NCI-H510A (cell line): ENCODE results near the gene MPP1.

ENCODE experiments used
- DNase-seq: peaks from one replicate; lab custom pipeline; 2025; lab: John Stamatoyannopoulos, UW

Gene MPP1

GRCh38 chrX:154812341-154813101 is 7.2 kb upstream of the MPP1 start:
- no peak for DNase-seq

GRCh38 chrX:154809939-154810665 is 4.8 kb upstream of the MPP1 start:
- DNase-seq: no peak

GRCh38 chrX:154806837-154807501 is 1.7 kb upstream of the MPP1 start:
- no peak for DNase-seq

GRCh38 chrX:154805696-154806091 is 409 bp upstream of the MPP1 start:
- DNase-seq: no peak

- DNase-seq: no peak
Measured at GRCh38 chrX:154804261-154804956, 876 bp downstream of the MPP1 start.

DNA sequence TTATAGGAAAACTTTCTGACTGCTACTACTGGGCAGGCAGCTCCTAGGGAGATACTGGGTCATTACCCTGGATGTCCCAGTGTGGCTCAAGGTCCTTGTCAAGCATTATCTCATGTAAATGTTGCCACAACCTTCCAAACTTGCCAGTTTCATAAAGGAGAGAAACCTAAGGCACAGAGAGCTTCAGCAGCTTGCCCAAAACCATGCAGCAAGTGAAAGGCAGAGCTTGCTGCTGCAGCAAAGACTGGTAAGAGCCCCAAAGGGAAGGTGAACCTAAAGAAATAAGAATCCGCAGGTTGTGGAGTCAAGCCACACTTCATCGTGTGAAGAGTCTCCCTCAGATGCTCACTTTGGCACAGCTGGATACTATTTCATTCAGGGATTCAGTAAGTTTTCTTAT is 2.3 kb downstream of the MPP1 start:
- no peak for DNase-seq

DNA sequence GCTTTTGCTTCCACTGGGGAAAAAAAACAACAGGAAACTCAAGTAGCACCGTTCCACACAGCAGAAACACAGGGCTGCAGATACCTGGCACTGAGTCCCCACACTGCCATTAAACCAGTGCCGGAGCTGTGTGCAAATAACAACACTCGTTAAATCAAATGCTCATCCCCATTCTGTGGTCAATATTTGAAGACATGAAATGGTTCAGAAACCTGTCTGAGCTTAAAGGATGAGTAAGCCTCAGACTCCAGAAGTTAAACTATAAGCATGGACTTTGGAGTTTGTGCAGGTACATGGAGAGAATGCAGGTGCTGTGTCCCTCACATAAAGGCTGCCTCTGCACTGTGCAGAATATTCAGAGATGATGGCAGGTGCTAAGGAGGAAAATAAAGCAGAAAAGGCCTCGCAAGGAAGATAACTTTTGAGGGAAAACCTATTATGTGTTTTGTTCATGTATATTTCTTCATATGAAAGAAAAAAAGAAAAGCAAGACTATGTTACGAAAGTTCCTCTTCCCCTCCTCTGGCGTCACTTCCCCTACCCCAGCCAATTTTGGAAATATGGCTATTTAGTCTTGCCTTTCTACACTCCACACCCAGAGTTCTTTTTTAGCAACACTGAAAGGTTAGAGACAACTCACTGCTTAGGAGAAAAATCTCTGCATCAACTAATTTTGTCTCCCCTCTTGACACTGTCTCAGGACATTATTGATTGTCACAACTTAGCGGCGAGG is 4.6 kb downstream of the MPP1 start:
- no peak for DNase-seq

GRCh38 chrX:154799556-154800348 is 5.5 kb downstream of the MPP1 start:
- DNase-seq: peak; percentile 77

DNA sequence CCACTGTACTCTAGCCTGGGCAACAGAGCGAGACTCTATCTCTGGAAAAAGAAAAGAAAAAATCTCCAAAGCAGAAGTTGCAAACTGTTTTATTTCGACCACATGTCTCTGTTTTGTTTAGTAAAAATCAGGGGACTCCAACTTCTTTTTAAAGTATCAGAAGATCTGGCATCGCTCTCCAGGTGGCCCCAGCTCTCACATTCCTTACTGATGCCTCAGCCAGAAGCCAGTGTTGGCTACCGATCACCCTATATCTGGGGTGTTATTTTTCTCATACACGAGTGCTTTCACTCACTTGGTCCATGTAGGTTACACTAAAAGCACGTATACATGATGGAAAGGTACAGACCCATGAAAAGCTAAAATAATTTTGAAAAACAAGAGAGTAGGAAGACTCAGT is 8.3 kb downstream of the MPP1 start:
- DNase-seq: no peak

GRCh38 chrX:154795016-154795415 is 10.3 kb downstream of the MPP1 start:
- no peak for DNase-seq

DNA sequence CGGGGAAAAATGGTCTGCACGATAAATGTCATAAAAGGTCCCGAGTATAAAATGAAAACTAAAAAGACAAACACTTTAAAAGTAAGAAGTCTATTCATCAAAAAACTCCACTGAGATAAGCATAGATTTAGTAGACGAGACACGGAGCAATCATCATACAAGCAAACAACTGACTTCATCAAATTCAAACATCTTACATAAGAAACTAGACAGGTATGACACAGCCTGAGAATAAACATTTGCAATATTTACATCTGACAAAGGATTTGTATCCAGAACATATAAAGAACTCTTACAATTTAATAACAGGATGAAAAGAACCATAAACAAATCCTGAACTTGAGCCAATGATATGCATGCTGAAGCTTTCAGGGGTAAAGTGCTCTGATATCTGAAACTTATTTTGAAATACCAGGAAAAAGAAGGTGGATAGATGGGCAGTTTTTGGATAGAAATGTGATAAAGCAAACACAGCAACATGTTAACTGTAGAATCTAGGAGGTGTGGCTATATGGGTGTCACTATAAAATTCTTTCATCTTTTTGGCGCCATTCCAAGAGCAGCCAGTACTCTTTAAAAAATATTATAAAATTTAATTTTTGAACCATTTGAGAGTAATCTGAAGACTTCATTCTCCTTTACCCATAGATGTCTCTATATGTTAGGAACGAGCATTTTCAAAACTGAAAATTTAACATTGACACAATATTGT is 12.0 kb downstream of the MPP1 start:
- no peak for DNase-seq

GRCh38 chrX:154791939-154792338 is 13.3 kb downstream of the MPP1 start:
- no peak for DNase-seq

GRCh38 chrX:154791467-154791866 is 13.8 kb downstream of the MPP1 start:
- no peak for DNase-seq

DNA sequence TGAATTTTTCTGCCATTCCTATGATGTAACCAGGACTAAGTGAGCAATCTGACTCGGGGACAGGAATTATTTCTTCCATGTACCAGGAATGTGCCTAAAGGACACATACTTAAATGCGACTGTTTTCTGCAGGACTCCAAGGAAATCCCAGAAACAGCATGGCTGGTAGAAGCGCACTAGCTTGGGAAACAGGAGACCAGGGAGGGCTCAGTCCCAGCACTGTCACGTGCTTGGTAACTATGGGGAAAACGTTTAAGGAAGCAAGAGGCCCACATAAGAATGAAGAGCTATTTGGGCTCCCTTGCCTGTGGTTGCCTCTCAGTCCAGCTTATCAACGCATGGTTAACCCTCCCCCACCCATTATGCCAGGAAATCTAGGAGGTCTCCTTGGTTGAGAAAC is 19.6 kb downstream of the MPP1 start:
- DNase-seq: no peak

DNA sequence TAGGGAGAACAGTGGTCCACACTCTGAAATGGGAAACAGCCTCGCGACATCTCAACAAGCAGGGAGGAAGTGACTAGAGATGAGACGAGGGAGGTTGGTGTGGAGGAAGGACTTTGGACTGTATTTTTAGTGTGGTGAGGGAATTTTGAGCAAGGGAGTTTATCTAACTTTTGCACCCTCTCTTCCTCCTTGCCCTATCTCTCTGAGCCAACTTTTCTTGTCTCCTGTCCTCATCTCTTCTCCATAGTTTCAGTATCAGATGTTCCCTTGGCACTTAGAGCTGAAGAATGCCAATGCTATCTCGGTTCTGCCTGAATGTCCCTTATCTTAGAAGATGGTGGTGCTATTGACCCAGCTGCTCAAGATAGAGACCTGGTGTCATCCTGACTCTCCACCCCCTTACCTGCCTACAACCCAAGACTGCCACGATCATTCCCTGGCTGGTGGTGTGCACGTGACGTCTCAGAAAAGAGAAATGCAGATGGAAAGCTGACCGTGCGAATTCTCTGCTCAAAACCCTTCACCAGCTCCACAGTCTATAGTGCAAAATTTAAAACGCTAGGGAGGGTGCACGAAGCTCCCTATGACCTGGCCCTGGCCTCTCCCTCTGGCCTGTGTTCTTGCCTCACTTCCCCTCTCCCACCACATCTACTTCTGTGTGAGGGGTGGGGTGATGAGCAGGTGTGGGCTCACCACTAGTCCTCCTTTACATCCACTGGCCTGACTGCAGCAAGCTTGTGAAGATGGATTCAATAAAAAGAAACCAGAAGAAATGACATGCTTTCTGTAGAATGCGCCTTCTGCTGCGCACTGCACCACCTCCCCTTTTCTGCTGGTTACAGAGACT is 20.9 kb downstream of the MPP1 start:
- no peak for DNase-seq

GRCh38 chrX:154780968-154781367 is 24.3 kb downstream of the MPP1 start:
- DNase-seq: no peak

DNA sequence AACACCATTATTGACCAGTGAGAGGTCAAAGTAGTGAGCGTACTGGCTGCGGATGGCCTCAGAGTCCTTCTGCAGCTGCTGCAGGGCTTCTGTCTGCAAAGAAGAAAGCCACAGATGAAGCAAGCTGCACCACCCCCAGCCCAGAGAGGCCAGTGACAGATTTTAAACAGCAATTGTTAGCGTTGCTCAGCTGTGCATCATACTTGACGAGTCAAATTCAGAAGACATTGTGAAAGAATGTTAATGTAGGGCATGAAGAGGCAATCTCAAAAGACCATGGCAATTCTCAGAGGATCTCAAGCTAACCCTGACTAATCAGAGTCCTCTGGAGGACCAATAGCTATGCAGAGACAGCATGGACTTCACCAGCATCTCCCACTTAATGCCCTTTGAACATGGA is 26.0 kb downstream of the MPP1 start:
- no peak for DNase-seq

DNA sequence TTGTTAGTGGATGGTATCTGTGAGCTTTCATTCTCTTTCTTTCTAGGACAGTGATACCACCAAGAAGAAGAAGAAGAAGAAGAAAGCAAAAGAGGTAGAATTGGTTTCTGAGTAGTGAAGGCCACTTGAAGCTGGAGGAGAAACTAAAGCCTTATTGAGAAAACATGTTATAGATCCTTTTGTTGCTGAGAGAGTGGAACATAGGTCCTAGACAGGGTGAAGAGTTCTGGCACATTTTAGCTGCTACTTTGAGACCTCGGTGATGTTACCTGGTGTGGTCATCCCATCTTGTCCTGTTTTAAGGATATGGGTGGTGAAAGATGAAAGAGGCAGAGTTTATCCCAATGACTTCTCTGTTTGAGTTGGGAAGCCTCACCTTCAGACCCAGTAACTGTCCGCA is 28.5 kb downstream of the MPP1 start:
- no peak for DNase-seq
